Heart left ventricle (tissue), 13 donors: ENCODE measurements around the gene GJA9.

Source experiments
- CTCF ChIP-seq, 12 donors: fragments of 200-600 bp; sonication (generic) in 4 of 12; IDR thresholded peaks; one replicate each; pipeline versions ENCODE4 v1.5.0 to v1.8.0; 2018 to 2022; ENCODE audit warnings: antibody characterized with exemption in 12 of 12, mild to moderate bottlenecking in 5 of 12
- POLR2A ChIP-seq, 2 donors: fragments of 450-650 bp; IDR thresholded peaks; one replicate each; pipeline ENCODE4 v1.6.1; 2017; ENCODE audit warnings: antibody characterized with exemption in 2 of 2, mild to moderate bottlenecking in 2 of 2, moderate library complexity in 2 of 2
- donor health status: ischemic (EF 13 %, LVEDD 7.1; RV severe dilation, severe dysfunction).
- donor health status: DM: no; HTN: yes; CAD: no.
- donor health status: DM: no; HTN: no; CAD: no.
- donor health status: ischemic (EF 25% LVEDD 6.9; RV normal size, moderate dysfunction).
- donor health status: ischemic (EF 25% LVEDD 5.7; RV mildly dilated, moderate dysfunction).
- donor health status: ischemic (EF 35%, LVEDD 5.7; RV mildly dilated, moderate dysfunction).
- donor health status: nonischemic (EF 11% LVEDD 7.7; RV severe dilation, severe dysfunction).
- donor health status: DM: yes; HTN: yes; CAD: no.
- donor health status: PGD.
- donor health status: ischemic (EF 29% LVEDD 5.4; RV normal size, mild dysfunction).
- donor health status: nonischemic (EF 23%, LVEDD 6.1; RV moderate dilation, normal function).

GRCh38 chr1:38885092-38885491, 3.7 kb upstream of the GJA9 start:
- no peak for TF ChIP-seq CTCF (IDR thresholded peaks at IDR 0.05)
- no peak for TF ChIP-seq POLR2A (IDR thresholded peaks at IDR 0.05)
